ENCODE data around the gene KIAA1755.
A peak's percentile ranks its signal among the peaks of the same experiment; 100 is the strongest.

Gene KIAA1755

DNA sequence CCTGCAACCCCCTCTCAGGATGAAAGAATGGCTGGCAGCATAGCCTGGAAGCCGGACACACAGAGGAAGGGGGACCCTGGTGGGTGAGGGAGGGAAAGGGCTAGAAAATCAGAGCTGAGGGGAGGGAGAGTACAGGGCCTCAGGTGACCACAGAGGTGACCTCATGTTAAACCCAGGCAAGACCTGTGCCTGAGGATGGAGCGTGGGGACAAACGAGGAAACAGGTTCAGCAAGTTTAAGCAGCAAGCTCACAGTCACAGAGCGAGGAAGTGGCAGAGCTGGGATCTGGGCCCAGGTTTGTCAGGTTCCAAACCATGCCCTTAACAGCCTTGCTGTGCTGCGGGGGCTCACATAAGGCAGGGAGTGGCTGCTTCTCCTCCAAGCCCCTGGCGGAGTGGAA is 39.4 kb upstream of the KIAA1755 start:
- DNase-seq (ENCODE audit: low read depth): peak; percentile 41
- H3K4me3 ChIP-seq (ENCODE audit: low read depth, low read length): no peak overlapping the region
- TF ChIP-seq POLR2A (IDR thresholded peaks at IDR 0.05; ENCODE audit: extremely low read depth, insufficient read length) (no peak), MYC (IDR thresholded peaks at IDR 0.05; ENCODE audit: low read depth, low read length) (no peak)
- TF ChIP-seq, protein P1, sequence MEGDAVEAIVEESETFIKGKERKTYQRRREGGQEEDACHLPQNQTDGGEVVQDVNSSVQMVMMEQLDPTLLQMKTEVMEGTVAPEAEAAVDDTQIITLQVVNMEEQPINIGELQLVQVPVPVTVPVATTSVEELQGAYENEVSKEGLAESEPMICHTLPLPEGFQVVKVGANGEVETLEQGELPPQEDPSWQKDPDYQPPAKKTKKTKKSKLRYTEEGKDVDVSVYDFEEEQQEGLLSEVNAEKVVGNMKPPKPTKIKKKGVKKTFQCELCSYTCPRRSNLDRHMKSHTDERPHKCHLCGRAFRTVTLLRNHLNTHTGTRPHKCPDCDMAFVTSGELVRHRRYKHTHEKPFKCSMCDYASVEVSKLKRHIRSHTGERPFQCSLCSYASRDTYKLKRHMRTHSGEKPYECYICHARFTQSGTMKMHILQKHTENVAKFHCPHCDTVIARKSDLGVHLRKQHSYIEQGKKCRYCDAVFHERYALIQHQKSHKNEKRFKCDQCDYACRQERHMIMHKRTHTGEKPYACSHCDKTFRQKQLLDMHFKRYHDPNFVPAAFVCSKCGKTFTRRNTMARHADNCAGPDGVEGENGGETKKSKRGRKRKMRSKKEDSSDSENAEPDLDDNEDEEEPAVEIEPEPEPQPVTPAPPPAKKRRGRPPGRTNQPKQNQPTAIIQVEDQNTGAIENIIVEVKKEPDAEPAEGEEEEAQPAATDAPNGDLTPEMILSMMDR (IDR thresholded peaks at IDR 0.05; ENCODE audit: low read depth, low read length): no peak
- TF ChIP-seq, protein P2, sequence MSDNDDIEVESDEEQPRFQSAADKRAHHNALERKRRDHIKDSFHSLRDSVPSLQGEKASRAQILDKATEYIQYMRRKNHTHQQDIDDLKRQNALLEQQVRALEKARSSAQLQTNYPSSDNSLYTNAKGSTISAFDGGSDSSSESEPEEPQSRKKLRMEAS (IDR thresholded peaks at IDR 0.05; ENCODE audit: low read depth, low read length): no peak

DNA sequence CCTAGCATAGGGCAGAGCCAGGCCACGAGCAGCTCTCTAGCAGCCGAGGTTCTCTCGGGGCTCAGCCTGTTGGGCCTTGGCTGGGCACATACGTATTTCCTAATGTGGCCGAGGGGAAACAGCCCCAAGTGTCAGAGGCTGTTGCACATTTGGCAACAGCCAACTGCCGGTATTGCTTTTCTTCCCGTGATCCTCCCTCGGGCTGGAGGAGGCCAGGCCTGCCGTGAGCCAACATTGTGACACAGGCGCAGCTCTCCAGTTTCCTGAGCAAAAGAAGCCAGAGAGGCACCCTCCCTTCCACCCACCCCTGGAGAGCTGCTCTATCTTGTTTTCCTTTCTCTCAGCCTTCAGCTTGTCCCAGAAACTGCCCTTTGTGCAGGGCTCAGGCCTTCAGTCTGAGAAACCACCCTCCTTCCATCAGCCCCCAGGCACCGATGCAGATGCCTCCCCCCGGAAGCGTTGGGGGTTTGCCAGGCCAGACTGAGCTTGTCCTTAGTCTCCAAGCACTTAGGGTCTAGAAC is 38.3 kb upstream of the KIAA1755 start:
- TF ChIP-seq, protein P1 (IDR thresholded peaks at IDR 0.05; ENCODE audit: low read depth, low read length): no peak
- TF ChIP-seq POLR2A (IDR thresholded peaks at IDR 0.05; ENCODE audit: extremely low read depth, insufficient read length) (peak; percentile 51), MYC (IDR thresholded peaks at IDR 0.05; ENCODE audit: low read depth, low read length) (peak; percentile 88)
- TF ChIP-seq, protein P2 (IDR thresholded peaks at IDR 0.05; ENCODE audit: low read depth, low read length): peak; percentile 83
- no peak overlapping the region for H3K4me3 ChIP-seq (ENCODE audit: low read depth, low read length)
- DNase-seq (ENCODE audit: low read depth): peak; percentile 99

DNA sequence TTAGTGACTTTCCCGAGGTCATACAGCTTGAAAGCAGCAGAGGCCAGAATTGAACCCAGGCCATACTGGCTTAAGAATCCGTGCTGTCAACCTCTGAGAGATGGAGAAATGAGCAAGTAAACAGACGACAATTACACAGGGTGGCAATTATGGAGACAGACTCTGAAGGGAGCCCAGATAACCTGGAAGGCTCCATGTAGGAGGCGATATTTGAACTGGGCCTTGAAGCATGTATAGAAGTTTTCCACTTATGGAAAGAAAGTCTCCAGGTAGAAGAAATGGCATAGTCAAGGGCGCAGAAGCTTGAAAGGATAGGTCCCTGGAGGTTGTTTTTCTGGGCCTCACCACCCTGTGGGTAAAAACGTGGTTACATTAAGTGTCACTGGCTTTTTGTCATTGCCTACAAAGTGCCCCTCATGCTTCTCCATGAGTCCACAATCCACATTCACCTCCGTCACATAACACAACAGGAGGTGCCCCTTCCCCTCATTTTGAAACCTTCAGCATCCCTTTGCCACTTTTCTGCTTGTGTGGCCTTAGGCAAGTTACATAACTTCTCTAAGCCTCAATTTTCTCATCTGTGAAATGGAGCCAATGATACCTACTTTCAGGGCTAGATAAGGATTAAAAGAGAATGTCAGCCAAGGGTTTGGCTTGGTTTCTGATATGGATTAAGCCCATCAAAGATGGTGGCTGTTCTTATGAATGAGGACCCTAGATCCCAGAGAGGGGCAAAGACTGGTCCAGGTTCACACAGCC is 37.6 kb upstream of the KIAA1755 start:
- H3K4me3 ChIP-seq (ENCODE audit: low read depth, low read length): no peak overlapping the region
- DNase-seq (ENCODE audit: low read depth): peak; percentile 41
- TF ChIP-seq MYC (IDR thresholded peaks at IDR 0.05; ENCODE audit: low read depth, low read length) (no peak), POLR2A (IDR thresholded peaks at IDR 0.05; ENCODE audit: extremely low read depth, insufficient read length) (no peak)
- TF ChIP-seq, protein P2 (IDR thresholded peaks at IDR 0.05; ENCODE audit: low read depth, low read length): no peak
- TF ChIP-seq, protein P1 (IDR thresholded peaks at IDR 0.05; ENCODE audit: low read depth, low read length): no peak

DNA sequence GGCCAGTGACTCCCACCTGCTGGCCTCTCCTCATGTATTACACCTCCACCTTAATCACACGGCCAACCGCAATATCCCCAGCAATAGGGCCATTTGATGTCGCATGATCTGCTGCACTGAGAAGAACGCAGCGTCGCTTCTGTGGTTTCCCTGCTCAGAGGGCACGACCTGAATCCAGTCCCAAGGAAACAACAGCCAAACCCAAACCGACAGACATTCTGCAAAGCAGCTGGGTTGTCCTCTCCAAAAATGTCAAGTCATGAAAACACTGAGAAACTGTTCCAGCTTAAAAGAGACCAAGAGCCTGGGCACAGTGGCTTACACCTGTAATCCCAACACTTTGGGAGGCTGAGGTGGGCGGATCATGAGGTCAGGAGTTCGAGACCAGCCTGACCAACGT is 35.9 kb upstream of the KIAA1755 start:
- DNase-seq (ENCODE audit: low read depth): peak; percentile 66
- no peak overlapping the region for H3K4me3 ChIP-seq (ENCODE audit: low read depth, low read length)
- TF ChIP-seq, protein P1 (IDR thresholded peaks at IDR 0.05; ENCODE audit: low read depth, low read length): no peak
- TF ChIP-seq, protein P2 (IDR thresholded peaks at IDR 0.05; ENCODE audit: low read depth, low read length): no peak
- TF ChIP-seq MYC (IDR thresholded peaks at IDR 0.05; ENCODE audit: low read depth, low read length) (no peak), POLR2A (IDR thresholded peaks at IDR 0.05; ENCODE audit: extremely low read depth, insufficient read length) (no peak)

- no peak overlapping the region for H3K4me3 ChIP-seq (ENCODE audit: low read depth, low read length)
- TF ChIP-seq POLR2A (IDR thresholded peaks at IDR 0.05; ENCODE audit: extremely low read depth, insufficient read length): no peak
- no peak for TF ChIP-seq MYC (IDR thresholded peaks at IDR 0.05; ENCODE audit: low read depth, low read length)
- TF ChIP-seq, protein P2 (IDR thresholded peaks at IDR 0.05; ENCODE audit: low read depth, low read length): no peak
- TF ChIP-seq, protein P1 (IDR thresholded peaks at IDR 0.05; ENCODE audit: low read depth, low read length): no peak
- no peak for DNase-seq (ENCODE audit: low read depth)
Measured at GRCh38 chr20:38295811-38296210, 35.3 kb upstream of the KIAA1755 start.
